Measurements from ENCODE around the gene TIMM13. TPM values are rescaled to one million over a fixed set of nuclear protein-coding genes. Genes with fewer than 3 reads are reported as not detected.

The TIMM13 gene
- polyA plus RNA-seq, 1 donor (not counting 4 experiments of a cell fraction or from before 2014, with no cell fraction given): 45.0 TPM

DNA sequence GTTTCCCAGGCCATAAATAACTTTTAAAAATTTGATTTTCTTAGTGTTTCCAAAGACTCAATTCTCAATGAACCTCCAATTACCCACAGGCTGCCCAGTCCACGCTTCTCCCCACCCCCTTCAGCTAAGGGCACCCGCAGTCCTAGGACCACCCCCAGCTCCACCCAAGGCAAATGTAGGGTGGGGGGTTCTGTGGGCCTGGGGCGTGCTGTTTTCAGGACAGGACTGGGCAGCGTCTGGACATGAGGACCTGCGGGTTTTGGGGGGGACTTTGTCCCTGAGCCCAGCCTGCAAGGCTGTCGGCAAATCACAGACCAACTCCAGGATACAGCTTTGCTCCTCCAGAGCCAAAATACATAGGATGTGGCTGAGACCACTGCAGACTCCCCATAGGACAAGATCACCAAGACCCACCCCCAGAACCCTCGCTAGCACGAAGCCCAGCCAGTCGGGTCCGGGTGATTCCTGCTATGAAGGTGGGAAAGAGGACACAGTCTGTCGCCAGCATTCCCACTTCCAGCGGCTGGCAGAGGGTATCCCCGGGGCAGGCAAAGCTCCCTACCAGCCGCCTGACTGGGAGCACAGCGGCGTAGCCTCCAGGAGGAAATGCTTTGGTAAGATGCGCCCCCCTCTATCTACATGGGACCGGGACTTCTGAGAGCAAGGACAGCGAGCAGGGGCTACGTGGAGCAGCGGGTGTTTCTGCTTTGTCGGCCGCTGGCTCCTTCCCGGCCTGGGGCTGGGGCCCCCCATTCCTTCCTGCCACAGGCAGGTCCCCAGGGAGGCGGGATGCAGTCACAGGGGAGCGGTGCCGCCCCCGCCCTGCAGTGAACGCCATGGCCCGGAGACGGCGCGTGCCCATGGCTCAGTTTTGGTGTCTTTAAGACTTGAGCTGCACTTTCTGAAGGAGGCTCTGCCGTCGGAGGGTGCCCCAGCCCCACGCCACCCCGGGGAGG lies 1.6 kb upstream of the TIMM13 start:
- TF ChIP-seq, protein P1, sequence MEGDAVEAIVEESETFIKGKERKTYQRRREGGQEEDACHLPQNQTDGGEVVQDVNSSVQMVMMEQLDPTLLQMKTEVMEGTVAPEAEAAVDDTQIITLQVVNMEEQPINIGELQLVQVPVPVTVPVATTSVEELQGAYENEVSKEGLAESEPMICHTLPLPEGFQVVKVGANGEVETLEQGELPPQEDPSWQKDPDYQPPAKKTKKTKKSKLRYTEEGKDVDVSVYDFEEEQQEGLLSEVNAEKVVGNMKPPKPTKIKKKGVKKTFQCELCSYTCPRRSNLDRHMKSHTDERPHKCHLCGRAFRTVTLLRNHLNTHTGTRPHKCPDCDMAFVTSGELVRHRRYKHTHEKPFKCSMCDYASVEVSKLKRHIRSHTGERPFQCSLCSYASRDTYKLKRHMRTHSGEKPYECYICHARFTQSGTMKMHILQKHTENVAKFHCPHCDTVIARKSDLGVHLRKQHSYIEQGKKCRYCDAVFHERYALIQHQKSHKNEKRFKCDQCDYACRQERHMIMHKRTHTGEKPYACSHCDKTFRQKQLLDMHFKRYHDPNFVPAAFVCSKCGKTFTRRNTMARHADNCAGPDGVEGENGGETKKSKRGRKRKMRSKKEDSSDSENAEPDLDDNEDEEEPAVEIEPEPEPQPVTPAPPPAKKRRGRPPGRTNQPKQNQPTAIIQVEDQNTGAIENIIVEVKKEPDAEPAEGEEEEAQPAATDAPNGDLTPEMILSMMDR (optimal IDR thresholded peaks at IDR 0.05 in 1 of 3, IDR thresholded peaks at IDR 0.05 in 1 of 3, conservative IDR thresholded peaks at IDR 0.05 in 1 of 3; ENCODE audit: extremely low read depth in 1 of 3, insufficient read depth in 2 of 3, low read length in 3 of 3): no peak
- no peak for TF ChIP-seq EZH2 (IDR thresholded peaks at IDR 0.05; ENCODE audit: low read length)
- no peaks in the 10 kb centered on the region for H3K9me3 ChIP-seq (ENCODE audit: control insufficient read depth, low read depth, low read length)

DNA sequence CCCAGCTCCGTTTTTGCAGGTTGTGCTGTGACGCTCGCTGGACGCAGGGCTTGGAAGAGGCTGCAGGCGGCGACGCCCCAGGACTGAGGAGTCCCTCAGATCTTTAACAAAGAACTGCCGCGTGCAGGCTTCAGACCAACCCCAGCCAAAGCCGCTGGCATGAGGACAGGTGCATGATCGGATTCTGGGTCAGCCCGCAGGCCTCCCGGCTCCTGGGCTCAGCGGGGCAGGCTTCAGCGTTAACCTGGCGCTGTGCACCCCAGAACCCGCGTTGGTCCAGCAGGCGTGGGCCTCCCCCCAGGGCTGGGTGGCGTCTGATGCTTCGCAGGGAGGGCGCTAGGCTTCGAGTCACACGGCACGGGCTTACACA lies 920 bp upstream of the TIMM13 start:
- Histone ChIP-seq H3K9ac (ENCODE audit: control insufficient read depth, extremely low read depth, insufficient read depth, low read length) (peak overlapping the region; percentile 93), H3K4me2 (ENCODE audit: control insufficient read depth, extremely low read depth, insufficient read depth, low read depth, low read length) (peak overlapping the region; percentile 97), H4K20me1 (ENCODE audit: control insufficient read depth, extremely low read depth, insufficient read depth, low read length) (peaks cover 15% of the 10 kb centered on the region), H3K4me1 (ENCODE audit: control insufficient read depth, extremely low read depth, insufficient read depth, low read length) (peaks cover 24% of the 10 kb centered on the region), H3K36me3 (ENCODE audit: control insufficient read depth in 2 of 2, extremely low read depth in 1 of 2, insufficient read depth in 2 of 2, low read length in 2 of 2) (peaks cover 17 to 18% of the 10 kb centered on the region in 2 experiments), H2AFZ (ENCODE audit: control insufficient read depth, low read length) (no peak overlapping the region), H3K27ac (ENCODE audit: control insufficient read depth, insufficient read depth, low read length) (peak overlapping the region; percentile 14), H3K79me2 (ENCODE audit: control insufficient read depth, insufficient read depth, low read length) (peaks cover 35% of the 10 kb centered on the region), H3K9me1 (ENCODE audit: control insufficient read depth, extremely low read depth, insufficient read depth, low read length) (peaks cover 2% of the 10 kb centered on the region), H3K27me3 (ENCODE audit: control insufficient read depth, extremely low read depth, insufficient read depth, low read length) (no peaks in the 10 kb centered on the region), H3K9me3 (ENCODE audit: control insufficient read depth, low read depth, low read length) (no peaks in the 10 kb centered on the region), H3K4me3 (ENCODE audit: control insufficient read depth in 2 of 3, extremely low read depth in 1 of 3, insufficient read depth in 2 of 3, low read depth in 1 of 3, low read length in 3 of 3) (peak overlapping the region in 1 of 3 experiments; percentile 88)
- dilution Hi-C loops (cut with MboI; ENCODE audit: extremely low pct_ligation_motif_present, low sequenced_read_pairs): no loop called here
- DNase-seq (ENCODE audit: low read depth, low spot score) (no peak), FAIRE-seq (no peak)
- TF ChIP-seq, protein P1 (optimal IDR thresholded peaks at IDR 0.05 in 1 of 3, IDR thresholded peaks at IDR 0.05 in 1 of 3, conservative IDR thresholded peaks at IDR 0.05 in 1 of 3; ENCODE audit: extremely low read depth in 1 of 3, insufficient read depth in 2 of 3, low read length in 3 of 3): no peak
- TF ChIP-seq EZH2 (IDR thresholded peaks at IDR 0.05; ENCODE audit: low read length): no peak

More for the DNA sequence above, 1.6 kb upstream of the TIMM13 start:
- FAIRE-seq: no peak
- peak overlapping the region; percentile 93 for H3K9ac ChIP-seq (ENCODE audit: control insufficient read depth, extremely low read depth, insufficient read depth, low read length)
- dilution Hi-C loops (cut with MboI; ENCODE audit: extremely low pct_ligation_motif_present, low sequenced_read_pairs): no loop called here
- DNase-seq (ENCODE audit: low read depth, low spot score): no peak
- peaks cover 2% of the 10 kb centered on the region for H3K9me1 ChIP-seq (ENCODE audit: control insufficient read depth, extremely low read depth, insufficient read depth, low read length)
- H3K4me2 ChIP-seq (ENCODE audit: control insufficient read depth, extremely low read depth, insufficient read depth, low read depth, low read length): peak overlapping the region; percentile 97
- peaks cover 24% of the 10 kb centered on the region for H3K4me1 ChIP-seq (ENCODE audit: control insufficient read depth, extremely low read depth, insufficient read depth, low read length)
- H3K27ac ChIP-seq (ENCODE audit: control insufficient read depth, insufficient read depth, low read length): no peak overlapping the region
- H4K20me1 ChIP-seq (ENCODE audit: control insufficient read depth, extremely low read depth, insufficient read depth, low read length): peaks cover 12% of the 10 kb centered on the region
- no peak overlapping the region for H3K4me3 ChIP-seq (ENCODE audit: control insufficient read depth in 2 of 3, extremely low read depth in 1 of 3, insufficient read depth in 2 of 3, low read depth in 1 of 3, low read length in 3 of 3)
- H3K27me3 ChIP-seq (ENCODE audit: control insufficient read depth, extremely low read depth, insufficient read depth, low read length): no peaks in the 10 kb centered on the region
- peaks cover 30% of the 10 kb centered on the region for H3K79me2 ChIP-seq (ENCODE audit: control insufficient read depth, insufficient read depth, low read length)
- peaks cover 15 to 16% of the 10 kb centered on the region in 2 experiments for H3K36me3 ChIP-seq (ENCODE audit: control insufficient read depth in 2 of 2, extremely low read depth in 1 of 2, insufficient read depth in 2 of 2, low read length in 2 of 2)
- no peak overlapping the region for H2AFZ ChIP-seq (ENCODE audit: control insufficient read depth, low read length)
